HepG2 (cell line): Measurements from ENCODE around the gene TMEM221.

Experiments
- KAT7 ChIP-seq: IDR thresholded peaks from 2 replicates; pipeline ENCODE4 v1.6.1; 2018; ENCODE audit warnings: borderline replicate concordance, missing compliant biosample characterization
- XRCC5 ChIP-seq: fragments of 200-400 bp; formaldehyde crosslinking; optimal IDR thresholded peaks from 2 replicates; pipeline ENCODE3; 2017; ENCODE audit warnings: mild to moderate bottlenecking, low read length

DNA sequence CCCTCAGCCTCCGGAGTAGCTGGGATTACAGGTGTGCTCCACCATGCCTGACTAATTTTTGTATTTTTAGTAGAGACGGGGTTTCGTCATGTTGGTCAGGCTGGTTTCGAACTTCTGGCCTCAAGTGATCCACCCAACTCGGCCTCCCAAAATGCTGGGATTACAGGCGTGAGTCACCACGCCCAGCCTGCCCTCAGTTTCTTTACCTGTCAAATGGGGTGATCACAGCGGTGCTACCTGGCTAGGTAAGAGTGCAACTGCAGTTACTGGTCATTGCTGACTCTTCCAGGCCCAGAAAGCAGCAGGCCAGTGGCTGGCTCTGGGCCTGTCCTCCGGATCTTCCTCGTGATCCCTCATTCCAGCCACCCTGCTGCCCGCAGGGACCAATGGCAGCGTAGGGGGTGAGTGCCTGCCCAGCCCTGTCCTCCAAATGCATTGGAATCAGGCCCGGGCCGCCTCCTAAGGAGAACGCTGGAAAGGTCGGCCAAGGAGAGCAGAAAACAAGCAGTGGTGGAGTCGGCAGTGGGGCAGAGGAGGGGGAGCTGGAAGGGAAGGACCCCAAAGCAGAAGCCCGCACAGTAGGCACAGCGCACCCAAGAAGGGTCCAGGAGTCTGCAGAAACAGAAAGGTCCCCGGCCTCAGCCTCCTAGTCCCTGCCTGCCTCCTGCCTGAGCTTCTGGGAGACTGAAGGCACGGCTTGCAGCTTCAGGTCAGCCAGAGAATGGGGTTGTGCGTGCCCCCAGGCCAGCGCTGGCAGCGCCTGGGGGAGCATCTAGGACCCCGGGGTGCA, 20.0 kb upstream of the TMEM221 start:
- TF ChIP-seq XRCC5 (no peak), KAT7 (CRISPR knock-in tag) (no peak)
